Osteoblast (primary cell): ENCODE data around the gene CDK17. TPM values are rescaled to one million over a fixed set of nuclear protein-coding genes. Genes with fewer than 3 reads are reported as not detected.

Source experiments
- DNase-seq: peaks from one replicate; pipeline ENCODE4 v3.0.0; 2011; ENCODE audit warnings: low spot score, mixed read lengths; ENCODE audit not compliant: insufficient read length; ENCODE audit errors: missing footprints
- H2AFZ ChIP-seq: 2 replicates; pipeline ENCODE4 v1.6.0; 2011; ENCODE audit warnings: mild to moderate bottlenecking, low read length
- H3K27ac ChIP-seq: 2 replicates; pipeline ENCODE4 v1.5.1; 2011; ENCODE audit warnings: mild to moderate bottlenecking, low read depth, low read length, moderate library complexity
- H3K27me3 ChIP-seq: 2 replicates; pipeline ENCODE4 v1.6.0; 2012; ENCODE audit warnings: mild to moderate bottlenecking, control low read depth, inconsistent platforms, low read length, moderate library complexity; ENCODE audit not compliant: insufficient read depth
- H3K36me3 ChIP-seq: 2 replicates; pipeline ENCODE4 v1.5.1; 2011; ENCODE audit warnings: mild to moderate bottlenecking, low read length, control low read depth, moderate library complexity; ENCODE audit not compliant: insufficient read depth
- H3K4me1 ChIP-seq: 2 replicates; pipeline ENCODE4 v1.5.1; 2011; ENCODE audit warnings: mild to moderate bottlenecking, low read length, control low read depth, moderate library complexity; ENCODE audit not compliant: insufficient read depth
- H3K4me2 ChIP-seq: 2 replicates; pipeline ENCODE4 v1.6.0; 2011; ENCODE audit warnings: mild to moderate bottlenecking, low read length; ENCODE audit not compliant: insufficient read depth
- H3K4me3 ChIP-seq: fragments of 200-600 bp; sonication (generic); 3 replicates; pipeline ENCODE4 v1.5.1; 2012; ENCODE audit warnings: mild to moderate bottlenecking, low read length, inconsistent platforms; ENCODE audit not compliant: insufficient read depth
- H3K79me2 ChIP-seq: 2 replicates; pipeline ENCODE4 v1.6.0; 2012; ENCODE audit warnings: mild to moderate bottlenecking, low read length, control low read depth, inconsistent platforms; ENCODE audit not compliant: insufficient read depth
- H3K9me3 ChIP-seq: 2 replicates; pipeline ENCODE4 v1.5.1; 2011; ENCODE audit warnings: low read depth, low read length, control low read depth
- H4K20me1 ChIP-seq: 2 replicates; pipeline ENCODE4 v1.6.0; 2012; ENCODE audit warnings: mild to moderate bottlenecking, low read length, control low read depth; ENCODE audit not compliant: insufficient read depth
- total RNA-seq: library from RNA; depleted of rRNA; stranded (reverse); fragments of >200 nt; gene quantifications from 2 replicates; pipeline ENCODE4 v1.2.3, GENCODE V29; 2012
- TF ChIP-seq, protein P1 (sequence below): IDR thresholded peaks from 2 replicates; pipeline ENCODE4 v1.5.1; 2011; ENCODE audit warnings: mild to moderate bottlenecking, low read depth, low read length, moderate library complexity; ENCODE audit errors: extremely low read depth

The CDK17 gene
- total RNA-seq, 1 donor: 68.0 TPM

DNA sequence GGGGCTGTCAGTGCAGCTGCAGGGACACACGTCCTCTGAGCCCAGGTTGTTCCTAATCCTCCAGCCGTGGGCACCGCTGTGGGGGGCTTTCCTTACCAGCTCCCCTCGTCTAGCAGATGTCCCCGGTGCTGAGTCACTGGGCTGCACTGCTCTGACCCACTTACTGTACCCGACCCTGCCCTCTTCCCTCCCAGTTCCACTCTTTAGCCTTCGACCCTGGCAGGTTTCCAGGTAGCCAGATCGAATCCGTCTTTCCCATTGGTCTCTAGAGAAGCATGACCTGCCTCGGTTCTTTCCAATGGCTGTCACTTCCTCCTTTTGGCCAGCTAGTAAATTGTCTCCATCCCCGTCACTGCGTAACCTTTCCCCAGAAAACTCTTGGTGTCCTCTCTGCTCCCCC, 157.6 kb downstream of the CDK17 start:
- peaks cover 32% of the 10 kb centered on the region for H3K4me1 ChIP-seq

DNA sequence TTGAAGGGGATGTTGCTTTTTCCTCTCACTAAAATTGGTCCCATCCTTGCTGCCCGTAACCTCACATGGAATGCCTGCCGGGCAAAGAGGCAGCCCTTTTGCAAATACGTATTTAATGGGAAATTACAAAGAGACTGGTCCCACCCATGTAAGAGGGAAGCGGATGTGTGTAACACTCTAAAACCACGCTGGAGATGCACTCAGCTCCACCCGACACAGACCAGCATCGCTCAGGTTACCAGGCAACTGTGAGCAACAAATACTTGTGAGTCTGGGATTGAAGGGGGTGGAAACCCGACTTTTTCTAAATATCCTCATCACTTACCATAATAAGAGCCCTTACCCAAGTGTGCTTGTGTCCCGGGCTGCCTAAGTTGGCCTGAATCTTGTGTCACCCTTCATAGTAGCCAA, 158.4 kb downstream of the CDK17 start:
- Histone ChIP-seq H3K27me3 (no peaks in the 10 kb centered on the region), H3K4me2 (peak overlapping the region; percentile 55), H3K9me3 (no peaks in the 10 kb centered on the region), H3K27ac (peak overlapping the region; percentile 82), H3K36me3 (peaks cover 10% of the 10 kb centered on the region), H4K20me1 (no peaks in the 10 kb centered on the region), H3K4me3 (no peak overlapping the region), H3K79me2 (peaks cover 82% of the 10 kb centered on the region), H2AFZ (no peak overlapping the region), H3K4me1 (peaks cover 39% of the 10 kb centered on the region)
- peak; percentile 95 for DNase-seq
- TF ChIP-seq, protein P1, sequence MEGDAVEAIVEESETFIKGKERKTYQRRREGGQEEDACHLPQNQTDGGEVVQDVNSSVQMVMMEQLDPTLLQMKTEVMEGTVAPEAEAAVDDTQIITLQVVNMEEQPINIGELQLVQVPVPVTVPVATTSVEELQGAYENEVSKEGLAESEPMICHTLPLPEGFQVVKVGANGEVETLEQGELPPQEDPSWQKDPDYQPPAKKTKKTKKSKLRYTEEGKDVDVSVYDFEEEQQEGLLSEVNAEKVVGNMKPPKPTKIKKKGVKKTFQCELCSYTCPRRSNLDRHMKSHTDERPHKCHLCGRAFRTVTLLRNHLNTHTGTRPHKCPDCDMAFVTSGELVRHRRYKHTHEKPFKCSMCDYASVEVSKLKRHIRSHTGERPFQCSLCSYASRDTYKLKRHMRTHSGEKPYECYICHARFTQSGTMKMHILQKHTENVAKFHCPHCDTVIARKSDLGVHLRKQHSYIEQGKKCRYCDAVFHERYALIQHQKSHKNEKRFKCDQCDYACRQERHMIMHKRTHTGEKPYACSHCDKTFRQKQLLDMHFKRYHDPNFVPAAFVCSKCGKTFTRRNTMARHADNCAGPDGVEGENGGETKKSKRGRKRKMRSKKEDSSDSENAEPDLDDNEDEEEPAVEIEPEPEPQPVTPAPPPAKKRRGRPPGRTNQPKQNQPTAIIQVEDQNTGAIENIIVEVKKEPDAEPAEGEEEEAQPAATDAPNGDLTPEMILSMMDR: no peak

More for the DNA sequence above, 157.6 kb downstream of the CDK17 start:
- no peak overlapping the region for H2AFZ ChIP-seq
- no peak overlapping the region for H3K4me2 ChIP-seq
- H3K27me3 ChIP-seq: no peaks in the 10 kb centered on the region
- no peaks in the 10 kb centered on the region for H3K9me3 ChIP-seq
- no peak overlapping the region for H3K4me3 ChIP-seq
- peak overlapping the region; percentile 82 for H3K27ac ChIP-seq
- peaks cover 18% of the 10 kb centered on the region for H3K36me3 ChIP-seq
- TF ChIP-seq, protein P1: no peak
- no peaks in the 10 kb centered on the region for H4K20me1 ChIP-seq
- no peak for DNase-seq
- peaks cover 88% of the 10 kb centered on the region for H3K79me2 ChIP-seq

DNA sequence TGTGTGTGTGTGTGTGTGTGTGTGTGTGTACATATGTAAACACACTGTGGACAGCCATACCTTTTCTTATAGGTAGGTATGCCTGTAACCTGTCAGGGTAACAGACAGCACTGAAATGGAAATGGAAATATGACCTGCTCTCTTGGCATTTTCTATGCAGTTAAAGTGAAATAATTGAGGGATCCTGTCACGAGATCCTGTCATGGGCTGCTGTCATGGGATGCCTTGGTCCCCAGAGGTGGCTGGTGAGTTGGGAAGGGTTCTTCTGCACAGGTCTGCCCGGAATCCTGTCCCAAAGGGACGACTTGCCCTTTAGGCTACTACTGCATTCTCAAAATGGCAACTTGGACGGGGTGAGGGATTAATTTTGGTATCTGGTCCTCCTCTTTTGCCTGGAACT, 158.8 kb downstream of the CDK17 start:
- no peak overlapping the region for H2AFZ ChIP-seq
- no peak overlapping the region for H3K4me3 ChIP-seq
- H3K36me3 ChIP-seq: peaks cover 6% of the 10 kb centered on the region
- H3K79me2 ChIP-seq: peaks cover 80% of the 10 kb centered on the region
- H3K27me3 ChIP-seq: no peaks in the 10 kb centered on the region
- no peak for DNase-seq
- peak overlapping the region; percentile 82 for H3K27ac ChIP-seq
- H3K4me2 ChIP-seq: peak overlapping the region; percentile 55
- H3K4me1 ChIP-seq: peaks cover 43% of the 10 kb centered on the region
- no peaks in the 10 kb centered on the region for H4K20me1 ChIP-seq
- no peaks in the 10 kb centered on the region for H3K9me3 ChIP-seq
- TF ChIP-seq, protein P1: no peak

DNA sequence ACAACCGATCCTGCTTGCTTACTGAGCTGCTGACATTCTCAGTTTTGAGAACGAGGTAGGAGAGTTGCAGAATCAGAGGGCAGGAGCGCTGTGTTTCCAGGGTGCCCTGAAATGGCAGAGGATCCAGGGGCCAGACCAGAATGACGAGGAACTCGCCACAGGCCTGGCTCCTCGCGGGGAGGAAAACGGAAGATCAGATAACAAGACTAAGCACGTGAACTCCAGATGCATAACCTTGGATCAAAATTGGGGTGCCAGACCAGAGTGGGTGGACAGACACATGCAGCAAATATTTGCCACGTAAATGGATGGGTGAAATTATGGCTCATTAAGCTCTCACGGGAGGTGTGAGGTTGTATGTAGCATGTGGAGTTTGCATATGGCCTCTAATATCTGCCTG, 159.6 kb downstream of the CDK17 start:
- Histone ChIP-seq H3K4me1 (peaks cover 51% of the 10 kb centered on the region), H3K27me3 (no peaks in the 10 kb centered on the region), H3K4me2 (no peak overlapping the region), H3K79me2 (peaks cover 79% of the 10 kb centered on the region), H3K36me3 (peaks cover 6% of the 10 kb centered on the region), H3K27ac (peak overlapping the region; percentile 82), H3K9me3 (no peaks in the 10 kb centered on the region), H3K4me3 (no peak overlapping the region), H4K20me1 (no peaks in the 10 kb centered on the region), H2AFZ (no peak overlapping the region)
- no peak for DNase-seq
- TF ChIP-seq, protein P1: no peak
